ENCODE data around the gene ACSF3. TPM values are rescaled to one million over a fixed set of nuclear protein-coding genes. Genes with fewer than 3 reads are reported as not detected.

Gene ACSF3
- total RNA-seq, 3 donors from 2014 or later (not counting 1 experiment from before 2014, with no cell fraction given) = 45.0 to 71.4 (median 51.6) TPM

DNA sequence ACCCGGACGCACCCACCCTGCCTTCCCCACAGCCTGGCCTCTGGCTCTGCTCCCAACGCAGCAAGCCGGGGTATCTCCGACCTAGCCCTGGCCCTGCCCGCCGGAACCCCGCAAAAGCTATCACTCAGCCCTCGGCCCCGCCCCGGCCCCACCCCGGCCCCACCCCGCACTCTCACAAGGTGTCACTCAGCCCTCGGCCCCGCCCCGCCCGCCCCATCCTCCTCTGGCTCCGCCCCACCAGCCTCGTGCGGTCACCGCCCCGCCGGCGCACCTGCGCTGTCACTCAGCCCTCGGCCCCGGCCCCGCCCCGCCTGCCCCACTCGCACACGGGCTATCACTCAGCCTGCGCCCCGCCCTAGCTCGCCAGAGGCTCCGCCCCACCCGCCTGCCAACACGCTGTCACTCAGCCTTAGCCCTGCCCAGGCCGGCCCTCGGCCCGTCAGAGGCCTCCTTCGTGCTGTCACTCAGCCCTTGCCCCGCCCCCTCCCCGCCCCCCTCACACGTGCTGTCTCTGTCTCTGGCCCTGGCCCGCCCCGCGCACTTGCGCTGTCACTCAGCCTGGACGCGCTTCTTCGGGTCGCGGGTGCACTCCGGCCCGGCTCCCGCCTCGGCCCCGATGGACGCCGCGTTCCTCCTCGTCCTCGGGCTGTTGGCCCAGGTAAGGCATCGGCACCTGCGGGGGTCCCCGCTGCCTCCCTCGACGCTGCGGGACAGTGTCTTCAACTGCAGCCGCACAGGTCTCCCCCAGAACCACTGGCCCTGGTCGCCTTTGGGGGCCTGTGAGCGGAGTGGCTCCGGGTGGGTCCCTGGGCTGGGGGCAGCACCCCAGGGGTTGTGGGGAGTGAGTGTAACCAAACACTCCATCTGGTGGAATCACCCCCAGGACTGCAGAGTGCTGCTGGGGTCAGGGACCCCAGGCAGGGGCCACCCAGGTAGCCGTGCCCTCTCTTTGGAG, 77.8 kb downstream of the ACSF3 start, which contains the start of gene CDH15:
Gene CDH15 (plus strand): TSS at position 533 of the 955 bp plus-strand sequence. CDS start 84 bp downstream, at position 617.
- Mint-ChIP-seq H3K4me1 (peaks cover 7 to 8% of the 10 kb centered on the region in 2 donors), H3K4me3 (peak within 1 kb of the TSS; percentile 75), H3K9me3 (no peaks in the 10 kb centered on the region), H3K27me3 (ENCODE audit: low read depth in 2 of 2) (peaks cover 0 to 4% of the 10 kb centered on the region in 2 donors), H3K36me3 (no peaks in the 10 kb centered on the region), H3K27ac (peak within 1 kb of the TSS in 1 of 2 donors; percentile 84)
- 7% methylated on average over 64 of the region's 74 CpGs for WGBS (ENCODE audit: insufficient coverage)
- peak; percentile 93 to 97 (median 95) for ATAC-seq
- Histone ChIP-seq H3K27me3 (ENCODE audit: control insufficient read depth, insufficient read depth, low read length) (peaks cover 12% of the 10 kb centered on the region), H3K4me3 (ENCODE audit: low read length) (peak within 1 kb of the TSS; percentile 18), H3K4me1 (ENCODE audit: control insufficient read depth, insufficient read depth, low read length) (peaks cover 42% of the 10 kb centered on the region), H3K27ac (ENCODE audit: low read length) (no peak within 1 kb of the TSS), H3K36me3 (ENCODE audit: control insufficient read depth, insufficient read depth, low read length) (no peaks in the 10 kb centered on the region), H3K9me3 (ENCODE audit: control insufficient read depth, insufficient read depth, low read length) (no peaks in the 10 kb centered on the region)
- peak; percentile 77 to 97 for DNase-seq
- intact Hi-C loops (cut with micrococcal nuclease) = loop anchor here (2.0 kb wide), 1 partner anchor 21 kb away; no protein-coding TSS in a partner anchor
- TF ChIP-seq, protein P1, sequence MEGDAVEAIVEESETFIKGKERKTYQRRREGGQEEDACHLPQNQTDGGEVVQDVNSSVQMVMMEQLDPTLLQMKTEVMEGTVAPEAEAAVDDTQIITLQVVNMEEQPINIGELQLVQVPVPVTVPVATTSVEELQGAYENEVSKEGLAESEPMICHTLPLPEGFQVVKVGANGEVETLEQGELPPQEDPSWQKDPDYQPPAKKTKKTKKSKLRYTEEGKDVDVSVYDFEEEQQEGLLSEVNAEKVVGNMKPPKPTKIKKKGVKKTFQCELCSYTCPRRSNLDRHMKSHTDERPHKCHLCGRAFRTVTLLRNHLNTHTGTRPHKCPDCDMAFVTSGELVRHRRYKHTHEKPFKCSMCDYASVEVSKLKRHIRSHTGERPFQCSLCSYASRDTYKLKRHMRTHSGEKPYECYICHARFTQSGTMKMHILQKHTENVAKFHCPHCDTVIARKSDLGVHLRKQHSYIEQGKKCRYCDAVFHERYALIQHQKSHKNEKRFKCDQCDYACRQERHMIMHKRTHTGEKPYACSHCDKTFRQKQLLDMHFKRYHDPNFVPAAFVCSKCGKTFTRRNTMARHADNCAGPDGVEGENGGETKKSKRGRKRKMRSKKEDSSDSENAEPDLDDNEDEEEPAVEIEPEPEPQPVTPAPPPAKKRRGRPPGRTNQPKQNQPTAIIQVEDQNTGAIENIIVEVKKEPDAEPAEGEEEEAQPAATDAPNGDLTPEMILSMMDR (IDR thresholded peaks at IDR 0.05) = no peak

DNA sequence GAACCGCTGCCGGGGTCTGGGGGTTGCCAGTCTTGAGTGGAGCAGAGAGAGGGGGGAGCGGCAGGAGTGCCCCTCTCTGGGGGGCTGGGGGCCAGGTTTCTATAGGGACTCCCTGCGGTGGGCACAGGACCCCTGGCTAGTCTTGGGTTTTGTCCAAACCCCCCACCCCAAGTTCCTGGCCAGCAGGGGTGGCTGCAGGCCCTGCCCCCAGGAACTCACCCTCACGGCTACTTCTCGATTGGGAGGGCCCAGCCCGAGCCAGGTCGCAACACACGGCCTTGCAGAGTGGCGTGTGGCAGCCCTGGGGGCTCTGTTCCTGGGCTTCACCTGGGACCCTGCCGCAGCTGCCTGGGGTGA, 78.5 kb downstream of the ACSF3 start:
- Mint-ChIP-seq H3K4me3 (no peak overlapping the region), H3K27ac (no peak overlapping the region)

DNA sequence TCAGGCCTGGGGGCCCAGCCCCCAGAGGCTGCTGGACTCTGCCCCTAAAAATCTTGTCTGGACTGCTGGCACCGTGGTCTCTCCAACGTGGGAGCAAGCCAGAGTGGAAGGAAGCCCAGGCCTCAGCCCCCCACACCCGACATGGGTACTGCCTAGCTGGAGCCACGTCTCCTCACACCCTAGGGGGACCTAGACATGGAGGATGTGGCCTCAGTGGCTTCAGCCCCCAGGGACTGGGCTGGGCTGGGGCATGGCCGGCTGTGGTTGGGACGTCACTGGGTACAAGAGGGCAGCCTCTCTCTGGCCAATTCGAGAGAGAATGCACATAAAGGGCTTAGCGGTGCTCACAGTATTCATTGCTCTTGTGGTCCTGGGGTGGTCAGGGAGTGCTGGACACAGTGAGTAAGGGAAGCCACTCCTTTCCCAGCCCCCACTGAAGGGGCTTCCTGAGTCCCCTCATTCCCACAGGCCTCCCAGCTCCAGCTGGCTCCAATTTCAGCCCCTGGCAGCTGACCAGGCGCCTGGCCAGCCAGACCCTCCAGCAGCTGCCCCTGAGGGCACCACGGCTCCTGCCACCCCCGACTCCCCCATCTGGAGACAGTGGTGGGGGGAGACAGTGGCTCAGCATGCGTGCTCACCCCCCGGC, 79.0 kb downstream of the ACSF3 start:
- Mint-ChIP-seq H3K9me3 (no peaks in the 10 kb centered on the region), H3K27ac (no peak overlapping the region), H3K27me3 (ENCODE audit: low read depth in 2 of 2) (peaks cover 0 to 4% of the 10 kb centered on the region in 2 donors), H3K4me1 (peaks cover 7 to 8% of the 10 kb centered on the region in 2 donors), H3K4me3 (no peak overlapping the region), H3K36me3 (no peaks in the 10 kb centered on the region)
- Histone ChIP-seq H3K27me3 (ENCODE audit: control insufficient read depth, insufficient read depth, low read length) (peaks cover 12% of the 10 kb centered on the region), H3K36me3 (ENCODE audit: control insufficient read depth, insufficient read depth, low read length) (no peaks in the 10 kb centered on the region), H3K9me3 (ENCODE audit: control insufficient read depth, insufficient read depth, low read length) (no peaks in the 10 kb centered on the region), H3K27ac (ENCODE audit: low read length) (no peak overlapping the region), H3K4me1 (ENCODE audit: control insufficient read depth, insufficient read depth, low read length) (peaks cover 33% of the 10 kb centered on the region), H3K4me3 (ENCODE audit: low read length) (no peak overlapping the region)
- 76% methylated on average over 13 of the region's 13 CpGs for WGBS (ENCODE audit: insufficient coverage)
- ATAC-seq (no peak), DNase-seq (no peak)
- TF ChIP-seq, protein P1 (IDR thresholded peaks at IDR 0.05) = no peak
- intact Hi-C loops (cut with micrococcal nuclease) = no loop called here

More for the DNA sequence above, 78.5 kb downstream of the ACSF3 start:
- Histone ChIP-seq H3K27me3 (ENCODE audit: control insufficient read depth, insufficient read depth, low read length) (peaks cover 12% of the 10 kb centered on the region), H3K27ac (ENCODE audit: low read length) (no peak overlapping the region), H3K4me1 (ENCODE audit: control insufficient read depth, insufficient read depth, low read length) (peaks cover 38% of the 10 kb centered on the region), H3K4me3 (ENCODE audit: low read length) (no peak overlapping the region), H3K9me3 (ENCODE audit: control insufficient read depth, insufficient read depth, low read length) (no peaks in the 10 kb centered on the region), H3K36me3 (ENCODE audit: control insufficient read depth, insufficient read depth, low read length) (no peaks in the 10 kb centered on the region)
- H3K4me1 Mint-ChIP-seq = peaks cover 7 to 8% of the 10 kb centered on the region in 2 donors
- ATAC-seq (no peak), DNase-seq (no peak)
- peaks cover 0 to 4% of the 10 kb centered on the region in 2 donors for H3K27me3 Mint-ChIP-seq (ENCODE audit: low read depth in 2 of 2)
- no peaks in the 10 kb centered on the region for H3K36me3 Mint-ChIP-seq
- WGBS (ENCODE audit: insufficient coverage) = 86% methylated on average over 11 of the region's 11 CpGs
- TF ChIP-seq, protein P1 (IDR thresholded peaks at IDR 0.05) = no peak
- H3K9me3 Mint-ChIP-seq = no peaks in the 10 kb centered on the region
- intact Hi-C loops (cut with micrococcal nuclease) = no loop called here

All from natural killer cell (primary cell).